Measurements from ENCODE around the gene FBF1. TPM values are rescaled to one million over a fixed set of nuclear protein-coding genes. Genes with fewer than 3 reads are reported as not detected.

Gene FBF1
- total and polyA plus RNA-seq, 2 of the 8 experiments (the other 6 are each of a cell fraction or from before 2014, with no cell fraction given), result 8.1 to 13.1 TPM

- TF ChIP-seq JUN (IDR thresholded peaks at IDR 0.05; ENCODE audit: low read depth, low read length), result no peak
- TF ChIP-seq YY1 (IDR thresholded peaks at IDR 0.05; ENCODE audit: low read depth, low read length), result no peak
- TF ChIP-seq TAF1 (IDR thresholded peaks at IDR 0.05; ENCODE audit: low read depth, low read length), result no peak
- TF ChIP-seq SAP30 (IDR thresholded peaks at IDR 0.05; ENCODE audit: insufficient read depth, insufficient replicate concordance, low read length), result no peak
- TF ChIP-seq SP4 (IDR thresholded peaks at IDR 0.05; ENCODE audit: low read length), result no peak
- no peak for TF ChIP-seq SIRT6 (IDR thresholded peaks at IDR 0.05; ENCODE audit: low read length)
- TF ChIP-seq POLR2A (IDR thresholded peaks at IDR 0.05; ENCODE audit: control extremely low read depth in 1 of 2, low read depth in 2 of 2, low read length in 2 of 2), result no peak
Observed at GRCh38 chr17:75925912-75926311, 14.9 kb downstream of the FBF1 start (continued).
